Cortex of kidney (tissue), 1 donor: Measurements from ENCODE around the gene SIX6.
"Not testable (repeated sequence)": the region's sequence is repeated elsewhere in the genome, so short reads cannot be mapped to it uniquely, and the experiment has no call there.

Experiments
- DNase-seq: peaks from one replicate; lab custom pipeline; 2025; lab: John Stamatoyannopoulos, UW

Gene SIX6

GRCh38 chr14:60508707-60509437 is at the start of gene SIX6:
TSS of gene SIX6 (plus strand) at chr14:60509146. CDS start at chr14:60509399, 253 bp downstream.
- no peak for DNase-seq

- DNase-seq: not testable (repeated sequence)
Measured at GRCh38 chr14:60480248-60480647, 28.7 kb upstream of the SIX6 start.

- DNase-seq: no peak
Measured at GRCh38 chr14:60482743-60483142, 26.2 kb upstream of the SIX6 start.

GRCh38 chr14:60485057-60485597 is 23.8 kb upstream of the SIX6 start:
- no peak for DNase-seq

- DNase-seq: no peak
Measured at GRCh38 chr14:60485598-60486251, 23.2 kb upstream of the SIX6 start, which contains the start of gene C14orf39. TSS of gene C14orf39 (minus strand) at chr14:60486063. CDS start at chr14:60485078, 985 bp downstream.

GRCh38 chr14:60487211-60487610 is 21.7 kb upstream of the SIX6 start:
- DNase-seq: no peak

- DNase-seq: no peak
Measured at GRCh38 chr14:60488175-60488574, 20.8 kb upstream of the SIX6 start.

GRCh38 chr14:60490270-60490669 is 18.7 kb upstream of the SIX6 start:
- DNase-seq: no peak

- no peak for DNase-seq
Measured at GRCh38 chr14:60495946-60496345, 13.0 kb upstream of the SIX6 start.

- DNase-seq: no peak
Measured at GRCh38 chr14:60502541-60502940, 6.4 kb upstream of the SIX6 start.

- DNase-seq: no peak
Measured at GRCh38 chr14:60505448-60505847, 3.5 kb upstream of the SIX6 start.

- DNase-seq: no peak
Measured at GRCh38 chr14:60506010-60506409, 2.9 kb upstream of the SIX6 start.

GRCh38 chr14:60506462-60506984 is 2.4 kb upstream of the SIX6 start:
- DNase-seq: no peak

GRCh38 chr14:60506985-60507829 is 1.7 kb upstream of the SIX6 start:
- DNase-seq: no peak

- no peak for DNase-seq
Measured at GRCh38 chr14:60508363-60508706, 611 bp upstream of the SIX6 start.

- no peak for DNase-seq
Measured at GRCh38 chr14:60509438-60510253, 700 bp downstream of the SIX6 start.

- no peak for DNase-seq
Measured at GRCh38 chr14:60510254-60510950, 1.5 kb downstream of the SIX6 start.

GRCh38 chr14:60510951-60511599 is 2.1 kb downstream of the SIX6 start:
- no peak for DNase-seq

- no peak for DNase-seq
Measured at GRCh38 chr14:60512126-60512525, 3.2 kb downstream of the SIX6 start.

GRCh38 chr14:60512973-60513571 is 4.1 kb downstream of the SIX6 start:
- no peak for DNase-seq
